ENCODE results near the gene NOS3.
"Not testable (repeated sequence)": the region's sequence is repeated elsewhere in the genome, so short reads cannot be mapped to it uniquely, and the experiment has no call there.

NOS3 gene

GRCh38 chr7:151038951-151039849 lies 48.4 kb downstream of the NOS3 start:
- DNase-seq (ENCODE audit: low spot score), result no peak

DNA sequence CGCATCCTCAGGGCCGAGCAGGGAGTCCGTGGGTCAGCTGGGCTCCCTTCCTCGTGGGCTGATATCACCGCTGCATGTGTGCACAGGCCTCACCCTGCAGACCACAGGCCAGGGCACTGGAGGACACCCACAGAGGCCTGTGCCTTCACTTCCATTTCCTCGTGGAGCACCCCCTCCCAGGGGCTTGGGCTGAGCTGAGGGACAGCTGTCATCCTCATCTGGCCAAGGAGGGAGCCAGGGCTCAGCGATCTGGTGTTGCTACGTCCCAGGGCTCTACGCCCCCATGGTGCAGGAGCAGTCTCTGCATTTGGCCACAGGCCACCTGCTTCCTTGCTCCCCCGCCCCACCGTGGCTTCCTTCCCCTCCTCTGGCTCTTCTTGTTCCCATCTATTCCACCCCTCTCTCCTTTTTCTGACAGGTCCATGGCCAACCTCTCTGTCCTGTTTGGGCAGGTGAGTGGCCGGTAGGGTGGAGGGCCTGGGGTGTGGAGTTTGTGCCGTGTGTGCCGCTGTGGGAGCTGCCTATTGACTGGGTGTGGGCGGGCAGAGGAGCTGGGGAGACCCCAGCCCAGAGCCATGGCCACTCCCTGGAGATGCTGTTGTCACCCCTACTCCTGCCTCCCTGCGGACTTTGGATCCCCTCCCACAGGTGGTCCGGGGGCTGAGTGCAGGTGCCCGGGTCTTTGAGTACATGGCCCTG lies 49.2 kb downstream of the NOS3 start:
- no peak for DNase-seq (ENCODE audit: low spot score)

DNA sequence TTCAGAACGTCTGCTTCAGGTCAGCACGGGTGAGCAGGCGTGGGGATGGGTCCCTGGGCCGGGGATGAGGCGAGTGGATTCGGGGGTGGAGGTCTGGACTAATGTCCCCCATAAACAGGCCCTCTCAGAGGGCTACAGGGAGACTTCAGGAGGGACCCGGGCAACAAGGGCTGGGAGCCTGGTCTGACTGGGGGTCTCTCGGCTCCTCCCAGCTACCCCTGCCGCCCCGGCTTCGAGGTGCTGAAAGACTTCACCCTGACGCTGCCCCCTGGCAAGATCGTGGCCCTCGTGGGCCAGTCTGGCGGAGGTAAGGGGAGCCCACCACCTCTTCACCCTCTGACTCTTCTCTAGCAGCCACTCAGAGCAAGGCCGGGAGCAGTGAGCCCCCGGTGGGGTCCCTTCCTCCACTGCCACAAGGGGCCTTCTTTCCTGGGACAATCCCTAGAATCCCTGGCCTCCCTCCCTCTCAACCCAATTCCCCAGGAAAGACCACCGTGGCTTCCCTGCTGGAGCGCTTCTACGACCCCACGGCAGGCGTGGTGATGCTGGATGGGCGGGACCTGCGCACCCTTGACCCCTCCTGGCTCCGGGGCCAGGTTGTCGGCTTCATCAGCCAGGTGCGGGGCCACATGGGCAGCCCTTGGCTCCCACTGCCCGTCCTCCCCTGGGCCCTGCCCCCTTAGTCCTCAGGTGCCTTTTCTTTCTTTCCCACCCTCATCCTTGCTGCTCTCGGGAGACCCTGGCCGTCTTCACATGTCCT lies 50.0 kb downstream of the NOS3 start:
- no peak for DNase-seq (ENCODE audit: low spot score)

GRCh38 chr7:151043449-151043848 lies 52.6 kb downstream of the NOS3 start:
- not testable (repeated sequence) for DNase-seq (ENCODE audit: low spot score)

DNA sequence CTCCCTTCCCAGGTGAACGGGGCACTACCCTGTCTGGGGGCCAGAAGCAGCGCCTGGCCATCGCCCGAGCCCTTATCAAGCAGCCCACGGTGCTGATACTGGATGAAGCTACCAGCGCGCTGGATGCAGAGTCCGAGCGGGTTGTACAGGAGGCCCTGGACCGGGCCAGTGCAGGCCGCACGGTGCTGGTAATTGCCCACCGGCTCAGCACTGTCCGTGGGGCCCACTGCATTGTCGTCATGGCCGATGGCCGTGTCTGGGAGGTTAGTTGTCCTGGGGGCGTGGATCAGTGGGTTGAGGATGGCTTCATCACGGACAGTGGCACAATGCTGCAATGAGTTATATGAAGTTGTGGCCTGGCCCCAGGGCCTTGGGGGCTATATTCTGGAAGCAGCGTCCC lies 53.1 kb downstream of the NOS3 start:
- DNase-seq (ENCODE audit: low spot score), result no peak

DNA sequence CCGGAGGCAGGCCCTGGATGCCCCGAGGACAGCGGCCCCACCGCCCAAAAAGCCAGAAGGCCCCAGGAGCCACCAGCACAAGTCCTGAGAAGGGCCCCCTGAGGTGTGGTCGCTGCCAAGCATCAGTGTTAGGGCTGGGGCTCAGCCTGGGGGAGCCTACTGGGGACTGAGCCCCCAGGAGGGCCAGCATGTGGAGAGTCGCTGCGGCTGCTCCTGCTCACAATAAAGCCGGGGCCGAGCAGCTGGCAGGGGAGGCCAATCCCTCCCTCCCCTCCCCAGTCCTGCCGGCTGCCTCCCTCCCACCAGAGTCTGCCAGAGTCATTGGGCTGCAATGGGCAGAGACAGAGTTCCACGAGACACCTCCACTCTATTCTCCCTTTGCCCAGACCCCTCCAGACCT lies 54.4 kb downstream of the NOS3 start:
- DNase-seq (ENCODE audit: low spot score), result no peak

DNA sequence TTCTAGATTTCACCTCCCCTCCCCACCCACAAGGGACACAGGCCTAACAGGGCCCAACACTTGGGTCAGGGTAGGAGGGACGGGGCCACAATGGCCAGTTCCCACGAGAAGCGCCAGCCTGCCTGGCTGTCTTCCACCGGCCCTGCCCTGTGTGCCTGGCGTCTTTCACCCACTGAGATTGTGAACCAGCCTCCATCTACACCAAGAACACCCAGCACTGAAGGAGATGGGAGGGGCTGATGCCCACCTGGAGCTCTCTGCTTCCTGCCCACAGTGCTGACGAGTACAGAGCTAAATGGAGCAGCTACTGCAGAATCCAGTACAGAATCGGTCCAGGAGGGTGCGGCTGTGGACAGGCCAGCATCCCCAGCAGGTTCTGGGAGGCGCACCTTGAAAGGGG lies 55.1 kb downstream of the NOS3 start:
- no peak for DNase-seq (ENCODE audit: low spot score)

DNA sequence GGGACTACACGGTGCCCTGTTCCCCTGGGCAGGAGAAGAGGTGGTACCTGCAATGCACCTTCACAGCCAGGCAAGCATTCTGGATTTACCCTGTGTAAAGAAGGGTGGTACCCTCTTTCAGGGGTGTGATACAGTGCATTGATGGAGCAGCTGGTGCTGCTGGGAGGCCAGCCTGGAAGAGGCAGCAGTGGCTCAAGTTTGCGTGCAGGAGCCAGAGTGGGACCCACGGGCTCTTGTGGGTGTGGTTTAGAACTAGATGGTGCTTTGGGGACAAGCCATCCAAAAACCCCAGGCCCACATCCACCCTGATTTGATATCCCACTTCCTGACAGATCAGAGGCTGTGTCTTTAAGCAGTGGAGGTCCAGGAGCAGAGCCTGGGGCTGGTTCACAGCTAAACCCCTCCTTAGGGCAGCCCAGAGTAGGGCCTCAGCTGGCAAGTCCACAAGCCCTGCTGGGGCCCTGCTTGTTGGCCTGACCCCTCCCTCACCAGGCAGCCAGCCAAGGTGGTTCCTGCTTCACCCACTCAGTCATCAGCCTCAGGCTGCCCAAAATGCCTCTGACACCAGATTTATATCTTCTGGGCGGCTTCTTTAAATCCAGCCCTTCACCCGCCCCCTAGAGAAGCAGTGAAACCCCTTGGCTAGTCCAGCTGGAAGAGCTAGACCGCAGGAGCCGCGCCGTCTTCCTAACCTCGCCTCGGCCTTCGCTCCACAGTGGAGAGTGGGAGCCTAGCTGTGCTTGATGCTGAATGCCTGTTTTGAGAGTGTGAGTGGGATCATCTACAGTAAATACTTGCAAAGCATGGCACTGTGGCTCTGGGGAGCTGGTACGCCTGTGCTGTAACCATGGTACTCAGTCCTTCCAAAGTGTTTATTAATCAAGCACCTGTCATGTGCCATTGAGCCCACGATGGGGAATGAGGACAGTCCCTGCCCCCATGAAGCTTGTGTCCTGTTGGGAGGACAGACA lies 56.1 kb downstream of the NOS3 start:
- no peak for DNase-seq (ENCODE audit: low spot score)

DNA sequence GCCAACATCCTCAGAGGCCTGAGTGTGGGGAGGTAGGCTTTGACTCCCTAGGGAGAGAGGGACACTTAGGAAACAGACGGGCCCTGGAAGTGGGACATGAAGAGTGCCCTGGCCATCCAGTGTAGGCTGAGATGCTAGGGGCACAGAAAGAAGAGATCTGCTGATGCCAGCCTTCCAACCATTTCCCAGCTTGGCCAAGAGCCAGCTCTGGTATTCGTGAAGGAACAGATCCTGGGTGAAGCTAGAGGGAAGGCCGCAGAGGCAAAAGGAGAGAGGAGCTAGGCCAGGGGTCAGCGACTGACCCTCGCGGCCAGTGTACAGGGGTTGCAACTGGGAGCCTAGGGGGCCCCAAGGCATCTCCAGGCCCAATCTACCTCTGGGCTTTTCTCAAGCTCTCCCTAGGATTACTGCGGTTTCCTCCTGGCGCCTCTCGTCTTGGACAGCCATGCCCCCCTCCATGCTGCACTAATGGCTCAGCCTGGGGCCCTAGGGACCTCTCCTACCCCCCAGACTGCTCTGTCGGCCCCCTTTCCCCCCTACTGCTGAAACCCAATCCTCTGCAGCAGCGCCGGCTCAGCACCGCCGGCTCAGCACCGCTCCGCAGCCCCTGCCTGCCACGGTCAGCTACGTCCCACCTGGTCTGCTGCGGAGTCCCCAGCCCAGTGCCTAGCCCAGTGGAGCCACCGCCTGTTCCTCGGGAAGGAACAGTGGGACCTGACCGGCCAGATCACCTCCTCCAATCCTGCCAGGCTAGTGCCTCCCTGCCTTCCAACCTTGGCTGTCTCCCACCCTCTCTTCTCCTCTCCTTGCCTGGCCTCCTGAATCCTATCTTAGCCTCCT lies 57.4 kb downstream of the NOS3 start, which contains the start of gene ASIC3:
TSS of gene ASIC3 (plus strand) at position 556 of the 840 bp plus-strand sequence. CDS start 355 bp downstream, outside the sequence.
- no peak for DNase-seq (ENCODE audit: low spot score)

GRCh38 chr7:151048911-151049463 lies 58.2 kb downstream of the NOS3 start:
- no peak for DNase-seq (ENCODE audit: low spot score)

DNA sequence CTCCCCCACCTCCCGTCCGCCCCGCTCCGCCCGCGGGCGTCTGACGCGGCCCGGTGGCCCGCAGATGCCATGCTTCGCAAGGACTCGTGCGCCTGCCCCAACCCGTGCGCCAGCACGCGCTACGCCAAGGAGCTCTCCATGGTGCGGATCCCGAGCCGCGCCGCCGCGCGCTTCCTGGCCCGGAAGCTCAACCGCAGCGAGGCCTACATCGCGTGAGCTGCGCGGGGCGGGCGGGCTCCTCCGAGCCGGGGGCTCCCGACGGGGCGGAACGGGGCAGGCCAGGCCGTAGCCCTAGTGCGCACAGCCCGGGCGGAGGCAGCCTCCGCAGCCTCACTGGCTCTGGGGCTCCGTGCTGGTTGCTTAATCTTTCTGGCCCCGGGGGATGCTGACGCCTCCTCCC lies 60.3 kb downstream of the NOS3 start:
- DNase-seq (ENCODE audit: low spot score), result no peak

- no peak for DNase-seq (ENCODE audit: low spot score)
Observed at GRCh38 chr7:151053096-151053495, 62.3 kb downstream of the NOS3 start.

GRCh38 chr7:151053751-151054150 lies 62.9 kb downstream of the NOS3 start:
- DNase-seq (ENCODE audit: low spot score), result no peak

DNA sequence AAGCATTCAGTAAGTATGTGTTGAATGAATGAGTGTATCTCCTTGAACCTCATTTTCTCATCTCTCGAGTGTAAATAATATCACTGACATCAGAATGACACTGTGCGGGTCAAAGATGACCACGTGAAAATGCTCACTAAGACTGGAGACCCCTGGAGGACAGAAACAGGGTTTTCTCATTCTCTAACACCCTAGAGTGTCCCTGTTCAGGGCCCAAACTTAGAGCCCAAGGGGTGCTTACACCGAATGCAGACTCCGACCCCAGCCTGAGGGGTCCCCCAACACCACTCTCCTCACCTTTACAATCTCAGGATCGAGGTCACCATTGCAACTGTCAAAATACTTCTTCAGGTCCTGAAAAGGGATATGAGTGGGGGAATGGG lies 65.5 kb downstream of the NOS3 start:
- no peak for DNase-seq (ENCODE audit: low spot score)

GRCh38 chr7:151056666-151057505 lies 66.1 kb downstream of the NOS3 start:
- no peak for DNase-seq (ENCODE audit: low spot score)

DNA sequence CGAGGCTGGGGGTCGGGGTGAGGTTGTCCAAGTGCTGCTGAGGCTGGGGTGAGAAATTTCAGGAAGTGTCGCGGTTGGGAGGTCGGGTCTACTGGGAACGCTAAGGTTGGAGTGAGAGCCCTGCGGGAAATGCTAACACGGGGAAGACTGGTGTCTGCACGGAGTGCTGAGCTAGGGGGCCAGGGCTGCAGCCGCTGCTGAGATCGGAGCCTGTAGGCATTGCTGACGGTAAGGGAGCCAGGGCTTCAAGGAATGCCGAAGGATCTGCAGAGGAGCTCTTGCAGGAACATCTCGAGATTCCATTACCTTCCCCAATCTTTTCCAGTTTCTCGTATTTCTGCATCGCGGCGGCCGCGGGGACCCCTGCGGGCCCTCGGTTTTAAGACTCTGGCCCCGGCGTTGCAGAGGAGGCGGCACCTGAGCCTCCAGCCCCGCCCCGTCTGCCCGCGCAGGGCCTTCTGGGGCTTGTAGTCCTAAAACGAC lies 66.7 kb downstream of the NOS3 start, which contains the start of gene CDK5:
TSS of gene CDK5 (minus strand) at position 392 of the 483 bp plus-strand sequence. CDS start at position 343, 49 bp downstream.
- DNase-seq (ENCODE audit: low spot score), result no peak

- DNase-seq (ENCODE audit: low spot score), result peak; percentile 100
Observed at GRCh38 chr7:151057989-151058780, 67.4 kb downstream of the NOS3 start.

DNA sequence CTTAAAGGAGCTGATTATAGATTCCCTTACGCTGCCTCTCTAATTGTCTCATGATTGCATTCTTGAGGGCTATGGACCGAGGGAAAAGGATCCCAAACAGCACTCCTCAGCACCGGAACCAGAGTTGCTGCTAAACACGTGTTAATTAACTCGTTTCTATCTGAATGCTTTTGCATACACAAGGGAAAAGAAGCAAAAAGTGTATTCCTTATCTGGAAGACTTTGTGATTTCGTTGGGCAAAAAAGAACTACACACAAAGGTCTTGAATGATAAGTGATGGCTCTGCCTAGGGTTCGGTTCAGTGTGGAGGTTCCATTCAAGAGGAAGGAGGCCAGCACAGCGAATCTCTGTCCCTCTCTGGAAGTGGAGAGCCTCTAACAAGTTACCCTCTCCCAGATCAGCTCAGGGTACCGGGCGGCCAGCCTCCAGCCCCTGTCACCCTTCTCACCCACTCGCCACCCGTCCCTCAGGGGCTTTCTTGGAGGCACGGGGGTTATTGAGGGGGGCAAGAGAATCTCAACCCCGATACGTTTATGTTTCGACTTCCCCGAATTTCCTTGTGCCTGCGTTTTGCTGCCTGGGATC lies 68.1 kb downstream of the NOS3 start:
- peak; percentile 69 for DNase-seq (ENCODE audit: low spot score)
